NT2/D1 (cell line): ENCODE measurements around the gene TBC1D10B.

Experiments
- SUZ12 ChIP-seq: IDR thresholded peaks from 2 replicates; pipeline ENCODE4 v1.6.1; 2011; ENCODE audit not compliant: insufficient read length, insufficient read depth; ENCODE audit errors: extremely low read depth
- YY1 ChIP-seq: IDR thresholded peaks from 2 replicates; pipeline ENCODE4 v1.6.1; 2011; ENCODE audit not compliant: insufficient read length, insufficient read depth
- ZNF274 ChIP-seq: IDR thresholded peaks from 2 replicates; pipeline ENCODE4 v1.6.1; 2011; ENCODE audit warnings: mild to moderate bottlenecking, low read depth, low read length

DNA sequence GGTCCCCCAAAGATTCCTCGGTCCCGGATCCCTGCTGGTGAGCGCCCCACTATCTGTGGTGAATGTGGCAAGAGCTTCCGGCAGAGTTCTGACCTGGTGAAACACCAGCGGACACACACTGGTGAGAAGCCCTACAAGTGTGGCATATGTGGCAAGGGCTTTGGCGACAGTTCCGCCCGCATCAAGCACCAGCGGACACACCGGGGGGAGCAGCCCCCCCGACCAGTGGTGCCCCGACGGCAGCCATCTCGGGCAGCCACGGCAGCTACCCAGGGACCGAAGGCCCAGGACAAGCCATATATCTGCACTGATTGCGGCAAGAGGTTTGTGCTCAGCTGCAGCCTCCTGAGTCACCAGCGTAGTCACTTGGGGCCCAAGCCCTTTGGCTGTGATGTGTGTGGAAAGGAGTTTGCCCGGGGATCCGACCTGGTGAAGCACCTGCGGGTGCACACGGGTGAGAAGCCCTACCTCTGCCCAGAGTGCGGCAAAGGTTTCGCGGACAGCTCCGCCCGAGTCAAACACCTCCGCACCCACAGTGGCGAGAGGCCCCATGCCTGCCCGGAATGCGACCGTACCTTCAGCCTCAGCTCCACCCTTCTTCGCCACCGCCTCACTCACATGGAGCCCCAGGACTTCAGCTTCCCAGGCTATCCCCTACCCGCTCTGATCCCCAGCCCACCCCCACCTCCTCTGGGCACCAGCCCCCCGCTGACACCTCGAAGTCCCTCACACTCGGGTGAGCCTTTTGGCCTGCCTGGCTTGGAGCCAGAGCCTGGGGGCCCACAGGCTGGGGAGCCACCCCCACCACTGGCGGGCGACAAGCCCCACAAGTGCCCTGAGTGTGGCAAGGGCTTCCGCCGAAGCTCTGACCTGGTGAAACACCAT, 27.7 kb upstream of the TBC1D10B start:
- TF ChIP-seq SUZ12 (no peak), YY1 (no peak), ZNF274 (no peak)
